GM18519 (cell line): ENCODE measurements around the gene PCDH19.
A peak's percentile ranks its signal among the peaks of the same experiment; 100 is the strongest.

Experiments used
- ATAC-seq: cut with Tn5 transposase; IDR thresholded peaks from one replicate; pipeline ENCODE4 v1.9.1; 2021; ENCODE audit warnings: mild to moderate bottlenecking, moderate library complexity; ENCODE audit not compliant: unreplicated experiment, low FRiP score

The PCDH19 gene

GRCh38 chrX:100316987-100317386 lies 93.1 kb downstream of the PCDH19 start:
- ATAC-seq = no peak

GRCh38 chrX:100315566-100315965 lies 94.5 kb downstream of the PCDH19 start:
- no peak for ATAC-seq

GRCh38 chrX:100299559-100299958 lies 110.5 kb downstream of the PCDH19 start:
- ATAC-seq = no peak

- ATAC-seq = no peak
Measured at GRCh38 chrX:100297728-100298127, 112.3 kb downstream of the PCDH19 start.

GRCh38 chrX:100296183-100296753 lies 113.8 kb downstream of the PCDH19 start:
- ATAC-seq = no peak

- ATAC-seq = no peak
Measured at GRCh38 chrX:100294965-100295364, 115.1 kb downstream of the PCDH19 start.

- no peak for ATAC-seq
Measured at GRCh38 chrX:100289066-100289558, 121.0 kb downstream of the PCDH19 start.

- ATAC-seq = no peak
Measured at GRCh38 chrX:100277231-100277630, 132.8 kb downstream of the PCDH19 start.

- ATAC-seq = no peak
Measured at GRCh38 chrX:100274916-100275315, 135.2 kb downstream of the PCDH19 start.

- no peak for ATAC-seq
Measured at GRCh38 chrX:100265179-100265578, 144.9 kb downstream of the PCDH19 start.

- ATAC-seq = peak; percentile 99
Measured at GRCh38 chrX:100264200-100264599, 145.9 kb downstream of the PCDH19 start.

- no peak for ATAC-seq
Measured at GRCh38 chrX:100263650-100264049, 146.4 kb downstream of the PCDH19 start.

GRCh38 chrX:100248885-100249493 lies 161.1 kb downstream of the PCDH19 start:
- ATAC-seq = no peak

GRCh38 chrX:100247826-100248225 lies 162.2 kb downstream of the PCDH19 start:
- no peak for ATAC-seq

GRCh38 chrX:100244681-100245080 lies 165.4 kb downstream of the PCDH19 start:
- ATAC-seq = no peak
